Measurements from ENCODE around the gene MYF5.

MYF5 gene

GRCh38 chr12:80712866-80713265 lies 3.8 kb upstream of the MYF5 start:
- DNase-seq (ENCODE audit: low spot score): no peak

GRCh38 chr12:80713419-80713818 lies 3.3 kb upstream of the MYF5 start:
- no peak for TF ChIP-seq CTCF (IDR thresholded peaks at IDR 0.05; ENCODE audit: extremely low read depth, missing control alignments)
- DNase-seq (ENCODE audit: low spot score): no peak

More at GRCh38 chr12:80712866-80713265, 3.8 kb upstream of the MYF5 start:
- no peak for TF ChIP-seq CTCF (IDR thresholded peaks at IDR 0.05; ENCODE audit: extremely low read depth, missing control alignments)

- no peak for DNase-seq (ENCODE audit: low spot score)
These were observed 2.7 kb upstream of the MYF5 start for GRCh38 chr12:80714055-80714454.

GRCh38 chr12:80714846-80715245 lies 1.9 kb upstream of the MYF5 start:
- no peak for TF ChIP-seq CTCF (IDR thresholded peaks at IDR 0.05; ENCODE audit: extremely low read depth, missing control alignments)
- DNase-seq (ENCODE audit: low spot score): no peak

More at GRCh38 chr12:80714055-80714454, 2.7 kb upstream of the MYF5 start:
- no peak for TF ChIP-seq CTCF (IDR thresholded peaks at IDR 0.05; ENCODE audit: extremely low read depth, missing control alignments)

- DNase-seq (ENCODE audit: low spot score): no peak
- TF ChIP-seq CTCF (IDR thresholded peaks at IDR 0.05; ENCODE audit: extremely low read depth, missing control alignments): no peak
These were observed 931 bp upstream of the MYF5 start for GRCh38 chr12:80715713-80716249.

GRCh38 chr12:80717856-80718255 lies 1.1 kb downstream of the MYF5 start:
- no peak for DNase-seq (ENCODE audit: low spot score)
- TF ChIP-seq CTCF (IDR thresholded peaks at IDR 0.05; ENCODE audit: extremely low read depth, missing control alignments): no peak

- no peak for TF ChIP-seq CTCF (IDR thresholded peaks at IDR 0.05; ENCODE audit: extremely low read depth, missing control alignments)
- DNase-seq (ENCODE audit: low spot score): no peak
These were observed 3.8 kb downstream of the MYF5 start for GRCh38 chr12:80720516-80720915.
